Caco-2 (cell line): ENCODE measurements around the gene C12orf60. TPM values are rescaled to one million over a fixed set of nuclear protein-coding genes. Genes with fewer than 3 reads are reported as not detected.

ENCODE experiments used
- BruUV-seq: library from RNA; stranded (reverse); fragments of 400-500 nt; replicated peaks from 2 replicates; lab custom pipeline; 2021; lab: Mats Ljungman, UMichigan
- CTCF ChIA-PET: fragments of 300-600 bp; sonication (Branson Sonifier 250); formaldehyde crosslinking; loops from one replicate; lab custom pipeline; 2022; ENCODE audit warnings: antibody characterized with exemption; lab: Charles Lee
- POLR2A ChIA-PET: fragments of 300-600 bp; sonication (Branson Sonifier 250); formaldehyde crosslinking; loops from one replicate; lab custom pipeline; 2022; ENCODE audit warnings: antibody characterized with exemption; lab: Charles Lee
- DNase-seq, 2 experiments: peaks; one replicate each; pipeline versions ENCODE4 v3.0.0 to v3.0.0-alpha.2; 2020 to 2022
- H3K27me3 ChIP-seq: replicated peaks from 2 replicates; pipeline ENCODE4 v1.6.0; 2011; ENCODE audit warnings: low read length; ENCODE audit not compliant: control insufficient read depth, insufficient read depth
- H3K36me3 ChIP-seq: 2 replicates; pipeline ENCODE4 v1.5.1; 2011; ENCODE audit warnings: low read length; ENCODE audit not compliant: control insufficient read depth, insufficient read depth
- H3K4me1 ChIP-seq: fragments of 250-450 bp; sonication (Bioruptor Pico); 2 replicates; pipeline ENCODE4 v1.5.1; 2020; ENCODE audit warnings: mild to moderate bottlenecking
- H3K4me3 ChIP-seq: 2 replicates; pipeline ENCODE4 v1.5.1; 2011; ENCODE audit warnings: low read depth, mild to moderate bottlenecking, control low read depth, low read length
- H3K9me3 ChIP-seq: fragments of 250-450 bp; sonication (Bioruptor Pico); 2 replicates; pipeline ENCODE4 v1.5.1; 2020; ENCODE audit warnings: mild to moderate bottlenecking, moderate library complexity
- H3K27ac Mint-ChIP-seq: one replicate; pipeline ENCODE4 v1.8.0; 2022; ENCODE audit warnings: mixed read lengths; ENCODE audit not compliant: unreplicated experiment
- H3K27me3 Mint-ChIP-seq: one replicate; pipeline ENCODE4 v1.8.0; 2022; ENCODE audit warnings: mixed read lengths; ENCODE audit not compliant: insufficient read depth, unreplicated experiment
- H3K36me3 Mint-ChIP-seq: one replicate; pipeline ENCODE4 v1.8.0; 2022; ENCODE audit warnings: mild to moderate bottlenecking, mixed read lengths; ENCODE audit not compliant: insufficient read depth, unreplicated experiment
- H3K4me1 Mint-ChIP-seq: one replicate; pipeline ENCODE4 v1.8.0; 2022; ENCODE audit warnings: low read depth, mixed read lengths; ENCODE audit not compliant: unreplicated experiment
- H3K4me3 Mint-ChIP-seq: one replicate; pipeline ENCODE4 v1.8.0; 2022; ENCODE audit warnings: mild to moderate bottlenecking, moderate library complexity, mixed read lengths; ENCODE audit not compliant: unreplicated experiment
- H3K9me3 Mint-ChIP-seq: one replicate; pipeline ENCODE4 v1.8.0; 2022; ENCODE audit warnings: mixed read lengths; ENCODE audit not compliant: unreplicated experiment
- intact Hi-C: fragments of 100-400 bp; cut with micrococcal nuclease; formaldehyde crosslinking; loops from one replicate; pipeline ENCODE4 v1.10.0; 2022; ENCODE audit not compliant: unreplicated experiment
- total RNA-seq: library from RNA; stranded (reverse); gene quantifications from 2 replicates; pipeline ENCODE4 v1.2.3, GENCODE V29; 2022
- TF ChIP-seq, protein P1 (sequence below), 2 experiments: fragments of 200-600 bp in 1 of 2; IDR thresholded peaks; 1 replicate in 1 of 2; 2 replicates in 1 of 2; pipeline versions ENCODE4 v1.5.1 to v1.8.0; 2011 to 2022; ENCODE audit warnings: antibody characterized with exemption in 1 of 2, control low read depth in 1 of 2, inconsistent platforms in 1 of 2, low read depth in 1 of 2, low read length in 1 of 2, mild to moderate bottlenecking in 1 of 2, moderate library complexity in 1 of 2; ENCODE audit not compliant: insufficient read depth in 1 of 2, severe bottlenecking in 1 of 2, unreplicated experiment in 1 of 2

Gene C12orf60
- total RNA-seq, 1 experiment from 2014 or later: 2.8 TPM

DNA sequence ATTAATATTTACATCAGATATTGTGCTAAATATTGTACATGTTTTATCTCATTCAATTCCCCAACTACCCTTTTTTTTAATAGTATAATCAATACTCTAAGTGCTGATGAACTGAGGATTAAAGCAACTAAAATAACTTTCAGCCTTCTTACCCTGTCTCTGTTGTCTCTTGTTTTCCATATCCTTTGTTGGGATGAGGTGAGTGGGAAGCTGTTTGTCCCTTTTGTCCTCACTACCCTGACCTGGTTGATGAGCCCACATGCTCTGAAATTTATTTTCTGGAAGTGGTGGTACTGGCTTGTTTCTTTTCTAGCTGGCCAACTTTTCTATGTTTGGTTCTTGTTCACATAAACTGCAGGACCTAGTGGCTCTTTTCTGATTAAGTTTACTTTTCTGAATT lies 49.4 kb downstream of the C12orf60 start:
- no TSS peak for BruUV-seq
- H3K27ac Mint-ChIP-seq: no peak overlapping the region
- intact Hi-C loops: no loop called here
- no peak for DNase-seq
- peaks cover 8% of the 10 kb centered on the region for H3K9me3 Mint-ChIP-seq
- H3K4me1 Mint-ChIP-seq: no peaks in the 10 kb centered on the region
- CTCF ChIA-PET: no interaction called here
- no peak overlapping the region for H3K4me3 Mint-ChIP-seq
- TF ChIP-seq, protein P1, sequence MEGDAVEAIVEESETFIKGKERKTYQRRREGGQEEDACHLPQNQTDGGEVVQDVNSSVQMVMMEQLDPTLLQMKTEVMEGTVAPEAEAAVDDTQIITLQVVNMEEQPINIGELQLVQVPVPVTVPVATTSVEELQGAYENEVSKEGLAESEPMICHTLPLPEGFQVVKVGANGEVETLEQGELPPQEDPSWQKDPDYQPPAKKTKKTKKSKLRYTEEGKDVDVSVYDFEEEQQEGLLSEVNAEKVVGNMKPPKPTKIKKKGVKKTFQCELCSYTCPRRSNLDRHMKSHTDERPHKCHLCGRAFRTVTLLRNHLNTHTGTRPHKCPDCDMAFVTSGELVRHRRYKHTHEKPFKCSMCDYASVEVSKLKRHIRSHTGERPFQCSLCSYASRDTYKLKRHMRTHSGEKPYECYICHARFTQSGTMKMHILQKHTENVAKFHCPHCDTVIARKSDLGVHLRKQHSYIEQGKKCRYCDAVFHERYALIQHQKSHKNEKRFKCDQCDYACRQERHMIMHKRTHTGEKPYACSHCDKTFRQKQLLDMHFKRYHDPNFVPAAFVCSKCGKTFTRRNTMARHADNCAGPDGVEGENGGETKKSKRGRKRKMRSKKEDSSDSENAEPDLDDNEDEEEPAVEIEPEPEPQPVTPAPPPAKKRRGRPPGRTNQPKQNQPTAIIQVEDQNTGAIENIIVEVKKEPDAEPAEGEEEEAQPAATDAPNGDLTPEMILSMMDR (IDR thresholded peaks at IDR 0.05; ENCODE audit: insufficient read depth in 1 of 2, low read depth in 1 of 2, low read length in 1 of 2, severe bottlenecking in 1 of 2, unreplicated experiment in 1 of 2): no peak
- Histone ChIP-seq H3K9me3 (no peaks in the 10 kb centered on the region), H3K4me3 (no peak overlapping the region), H3K36me3 (no peaks in the 10 kb centered on the region), H3K4me1 (no peaks in the 10 kb centered on the region), H3K27me3 (no peaks in the 10 kb centered on the region)
- POLR2A ChIA-PET: no interaction called here
- no peaks in the 10 kb centered on the region for H3K36me3 Mint-ChIP-seq
- H3K27me3 Mint-ChIP-seq: peaks cover 16% of the 10 kb centered on the region

DNA sequence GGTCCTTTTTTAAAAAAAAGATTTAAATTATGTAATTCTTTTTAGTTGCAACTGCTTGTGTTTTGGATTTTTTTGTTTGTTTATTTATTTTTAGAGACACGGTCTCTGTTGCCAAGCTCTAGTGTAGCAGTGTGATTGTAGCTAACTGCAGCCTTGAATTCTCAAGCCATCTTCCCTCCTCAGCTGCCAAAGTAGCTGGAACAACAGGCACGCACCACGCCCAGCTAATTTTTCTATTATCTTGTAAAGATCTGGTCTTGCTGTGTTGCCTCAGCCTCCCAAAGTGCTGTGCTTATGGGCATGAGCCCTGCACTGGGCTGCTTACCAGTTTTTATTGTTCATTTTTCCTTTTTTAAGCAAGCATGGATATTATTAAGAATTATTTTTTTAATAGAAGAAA lies 50.5 kb downstream of the C12orf60 start:
- ChIA-PET CTCF (no interaction called here), POLR2A (no interaction called here)
- Histone ChIP-seq H3K4me3 (no peak overlapping the region), H3K27me3 (no peaks in the 10 kb centered on the region), H3K36me3 (no peaks in the 10 kb centered on the region), H3K9me3 (peaks cover under 1% of the 10 kb centered on the region; the same call in 1 of the 2 replicates), H3K4me1 (no peaks in the 10 kb centered on the region)
- Mint-ChIP-seq H3K4me1 (no peaks in the 10 kb centered on the region), H3K36me3 (no peaks in the 10 kb centered on the region), H3K27ac (no peak overlapping the region), H3K9me3 (peaks cover 11% of the 10 kb centered on the region), H3K4me3 (no peak overlapping the region), H3K27me3 (peaks cover 15% of the 10 kb centered on the region)
- DNase-seq: no peak
- TF ChIP-seq, protein P1 (IDR thresholded peaks at IDR 0.05; ENCODE audit: insufficient read depth in 1 of 2, low read depth in 1 of 2, low read length in 1 of 2, severe bottlenecking in 1 of 2, unreplicated experiment in 1 of 2): no peak
- BruUV-seq: no TSS peak
- intact Hi-C loops: no loop called here

DNA sequence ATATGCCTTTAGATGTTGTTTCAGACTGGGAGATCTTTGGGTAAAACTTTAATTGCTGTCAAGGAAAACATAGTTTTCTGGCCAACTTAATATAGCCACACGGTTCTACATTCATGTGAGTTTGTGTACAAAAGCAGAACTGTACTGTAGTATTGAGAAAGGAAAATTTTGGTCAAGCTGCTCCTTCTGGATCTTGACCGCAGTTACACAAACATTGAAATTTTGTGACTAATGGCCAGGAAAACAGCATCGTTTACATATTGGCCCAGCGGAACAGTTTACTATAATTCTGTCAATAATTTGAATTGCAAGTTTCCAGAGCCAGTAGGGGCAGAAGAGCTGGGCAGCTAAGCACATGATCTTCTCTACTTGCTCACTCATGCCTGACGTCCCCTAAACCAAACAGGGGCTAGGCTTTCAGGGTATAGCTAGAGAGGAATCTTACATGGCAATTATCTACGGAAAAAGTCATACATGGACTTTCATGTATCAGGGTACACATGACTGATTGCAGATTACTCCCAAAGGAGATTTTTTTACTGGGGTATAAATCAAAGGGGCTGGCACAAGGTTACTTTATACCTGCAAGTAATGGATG lies 51.2 kb downstream of the C12orf60 start:
- intact Hi-C loops: no loop called here
- CTCF ChIA-PET: no interaction called here
- POLR2A ChIA-PET: no interaction called here
- H3K27me3 Mint-ChIP-seq: peaks cover 19% of the 10 kb centered on the region
- H3K4me1 ChIP-seq: no peaks in the 10 kb centered on the region
- no TSS peak for BruUV-seq
- no peak overlapping the region for H3K4me3 Mint-ChIP-seq
- H3K36me3 Mint-ChIP-seq: no peaks in the 10 kb centered on the region
- H3K4me1 Mint-ChIP-seq: no peaks in the 10 kb centered on the region
- H3K9me3 Mint-ChIP-seq: peaks cover 18% of the 10 kb centered on the region
- DNase-seq: no peak
- TF ChIP-seq, protein P1 (IDR thresholded peaks at IDR 0.05; ENCODE audit: insufficient read depth in 1 of 2, low read depth in 1 of 2, low read length in 1 of 2, severe bottlenecking in 1 of 2, unreplicated experiment in 1 of 2): no peak
- H3K27me3 ChIP-seq: no peaks in the 10 kb centered on the region
- H3K36me3 ChIP-seq: no peaks in the 10 kb centered on the region
- peaks cover 4% of the 10 kb centered on the region; the same call in 1 of the 2 replicates for H3K9me3 ChIP-seq
- no peak overlapping the region for H3K27ac Mint-ChIP-seq
- no peak overlapping the region for H3K4me3 ChIP-seq
